Thymus (tissue), 11 donors: Measurements from ENCODE around the gene KCNK16. TPM values are rescaled to one million over a fixed set of nuclear protein-coding genes. Genes with fewer than 3 reads are reported as not detected.

Experiments
- DNase-seq, 9 donors: peaks; one replicate each; pipeline ENCODE4 v3.0.0-alpha.2; 2013; ENCODE audit warnings: low spot score in 9 of 9, low read depth in 6 of 9, missing footprints in 1 of 9
- H3K27ac ChIP-seq, 2 donors: one replicate each; pipeline ENCODE4 v1.5.1; 2013; ENCODE audit warnings: control low read depth in 1 of 2, low read depth in 1 of 2, low read length in 1 of 2, mild to moderate bottlenecking in 1 of 2, moderate library complexity in 1 of 2
- H3K27me3 ChIP-seq, 2 donors: one replicate each; pipeline ENCODE4 v1.5.1; 2013; ENCODE audit warnings: low read length in 1 of 2; ENCODE audit not compliant: control insufficient read depth in 2 of 2, insufficient read depth in 1 of 2
- H3K36me3 ChIP-seq, 2 donors: one replicate each; pipeline ENCODE4 v1.5.1; 2013; ENCODE audit warnings: low read length in 1 of 2, mild to moderate bottlenecking in 1 of 2, moderate library complexity in 1 of 2; ENCODE audit not compliant: control insufficient read depth in 2 of 2, insufficient read depth in 2 of 2
- H3K4me1 ChIP-seq, 2 donors: one replicate each; pipeline ENCODE4 v1.5.1; 2013; ENCODE audit warnings: low read length in 2 of 2; ENCODE audit not compliant: control insufficient read depth in 2 of 2, insufficient read depth in 2 of 2
- H3K4me3 ChIP-seq, 2 donors: one replicate each; pipeline ENCODE4 v1.5.1; 2013; ENCODE audit warnings: low read length in 2 of 2, control low read depth in 1 of 2, mild to moderate bottlenecking in 1 of 2
- H3K9me3 ChIP-seq, 2 donors: one replicate each; pipeline ENCODE4 v1.5.1; 2013; ENCODE audit warnings: low read length in 1 of 2, mild to moderate bottlenecking in 1 of 2; ENCODE audit not compliant: control insufficient read depth in 2 of 2, insufficient read depth in 1 of 2
- WGBS: extraction: QIAGEN DNeasy Blood & Tissue Kit; methylation state at CpG from one replicate; pipeline ENCODE4 v1.1.7; 2013; 5-methylcytosine and 5-hydroxymethylcytosine counted together
- polyA plus RNA-seq: library from polyadenylated mRNA; stranded (reverse); fragments of 200-250 nt; gene quantifications from one replicate; pipeline ENCODE4 v1.2.3, GENCODE V29; 2013
- total RNA-seq: library from RNA; stranded (reverse); fragments of 120-200 nt; gene quantifications from one replicate; pipeline ENCODE4 v1.2.4, GENCODE V29; 2013
- donor health status: healthy.

The KCNK16 gene
- total and polyA plus RNA-seq, 2 donors, result 0.07 TPM; not detected in 1

- no peaks in the 10 kb centered on the region for H3K27me3 ChIP-seq
- H3K4me1 ChIP-seq, result peaks cover 0 to 5% of the 10 kb centered on the region in 2 donors
- no peak overlapping the region for H3K27ac ChIP-seq
- WGBS, result 42% methylated on average over 21 of the region's 21 CpGs
- no peak overlapping the region for H3K4me3 ChIP-seq
- peak; percentile 19 to 74 (median 49) for DNase-seq
- H3K9me3 ChIP-seq, result no peaks in the 10 kb centered on the region
- H3K36me3 ChIP-seq, result no peaks in the 10 kb centered on the region
These were observed 39.4 kb upstream of the KCNK16 start for GRCh38 chr6:39361657-39362486.

- no peak overlapping the region for H3K27ac ChIP-seq
- H3K4me3 ChIP-seq, result no peak overlapping the region
- DNase-seq, result no peak
- WGBS, result 96% methylated on average over 9 of the region's 9 CpGs
- no peaks in the 10 kb centered on the region for H3K9me3 ChIP-seq
- no peaks in the 10 kb centered on the region for H3K36me3 ChIP-seq
- H3K4me1 ChIP-seq, result peaks cover 0 to 5% of the 10 kb centered on the region in 2 donors
- H3K27me3 ChIP-seq, result no peaks in the 10 kb centered on the region
These were observed 37.9 kb upstream of the KCNK16 start for GRCh38 chr6:39360378-39360777.

- WGBS, result 73% methylated on average over 7 of the region's 7 CpGs
- Histone ChIP-seq H3K27ac (no peak overlapping the region), H3K4me1 (peaks cover 0 to 5% of the 10 kb centered on the region in 2 donors), H3K36me3 (no peaks in the 10 kb centered on the region), H3K9me3 (no peaks in the 10 kb centered on the region), H3K4me3 (no peak overlapping the region), H3K27me3 (no peaks in the 10 kb centered on the region)
- DNase-seq, result peak in 1 of 9 donors; percentile 23
These were observed 35.6 kb upstream of the KCNK16 start for GRCh38 chr6:39357998-39358686.

- no peaks in the 10 kb centered on the region for H3K9me3 ChIP-seq
- no peaks in the 10 kb centered on the region for H3K36me3 ChIP-seq
- no peak overlapping the region for H3K4me3 ChIP-seq
- no peak for DNase-seq
- 98% methylated on average over 7 of the region's 7 CpGs for WGBS
- no peak overlapping the region for H3K27ac ChIP-seq
- no peaks in the 10 kb centered on the region for H3K27me3 ChIP-seq
- peaks cover 0 to 2% of the 10 kb centered on the region in 2 donors for H3K4me1 ChIP-seq
These were observed 31.3 kb upstream of the KCNK16 start for GRCh38 chr6:39353698-39354315.

GRCh38 chr6:39350723-39351505 lies 28.4 kb upstream of the KCNK16 start:
- H3K4me3 ChIP-seq, result no peak overlapping the region
- no peaks in the 10 kb centered on the region for H3K27me3 ChIP-seq
- H3K27ac ChIP-seq, result no peak overlapping the region
- peaks cover 0 to 4% of the 10 kb centered on the region in 2 donors for H3K9me3 ChIP-seq
- 97% methylated on average over 13 of the region's 13 CpGs for WGBS
- no peak for DNase-seq
- no peaks in the 10 kb centered on the region for H3K4me1 ChIP-seq
- H3K36me3 ChIP-seq, result no peaks in the 10 kb centered on the region

- H3K36me3 ChIP-seq, result no peaks in the 10 kb centered on the region
- no peak for DNase-seq
- H3K27ac ChIP-seq, result no peak overlapping the region
- H3K9me3 ChIP-seq, result peaks cover 0 to 4% of the 10 kb centered on the region in 2 donors
- H3K4me3 ChIP-seq, result no peak overlapping the region
- no peaks in the 10 kb centered on the region for H3K4me1 ChIP-seq
- H3K27me3 ChIP-seq, result no peaks in the 10 kb centered on the region
- 98% methylated on average over 15 of the region's 15 CpGs for WGBS
These were observed 26.2 kb upstream of the KCNK16 start for GRCh38 chr6:39348740-39349139.

- H3K36me3 ChIP-seq, result no peaks in the 10 kb centered on the region
- no peak overlapping the region for H3K4me3 ChIP-seq
- DNase-seq, result peak; percentile 21 to 75 (median 43)
- no peak overlapping the region for H3K27ac ChIP-seq
- no peaks in the 10 kb centered on the region for H3K27me3 ChIP-seq
- 46% methylated on average over 9 of the region's 9 CpGs for WGBS
- H3K9me3 ChIP-seq, result peaks cover 0 to 4% of the 10 kb centered on the region in 2 donors
- peaks cover 0 to 4% of the 10 kb centered on the region in 2 donors for H3K4me1 ChIP-seq
These were observed 25.5 kb upstream of the KCNK16 start for GRCh38 chr6:39347906-39348585.

GRCh38 chr6:39347206-39347605 lies 24.7 kb upstream of the KCNK16 start:
- H3K27ac ChIP-seq, result no peak overlapping the region
- H3K9me3 ChIP-seq, result peaks cover 0 to 4% of the 10 kb centered on the region in 2 donors
- no peaks in the 10 kb centered on the region for H3K27me3 ChIP-seq
- peaks cover 0 to 8% of the 10 kb centered on the region in 2 donors for H3K4me1 ChIP-seq
- H3K36me3 ChIP-seq, result no peaks in the 10 kb centered on the region
- DNase-seq, result no peak
- H3K4me3 ChIP-seq, result no peak overlapping the region
- 95% methylated on average over 6 of the region's 6 CpGs for WGBS
